ENCODE data around the gene PTER.

The PTER gene

DNA sequence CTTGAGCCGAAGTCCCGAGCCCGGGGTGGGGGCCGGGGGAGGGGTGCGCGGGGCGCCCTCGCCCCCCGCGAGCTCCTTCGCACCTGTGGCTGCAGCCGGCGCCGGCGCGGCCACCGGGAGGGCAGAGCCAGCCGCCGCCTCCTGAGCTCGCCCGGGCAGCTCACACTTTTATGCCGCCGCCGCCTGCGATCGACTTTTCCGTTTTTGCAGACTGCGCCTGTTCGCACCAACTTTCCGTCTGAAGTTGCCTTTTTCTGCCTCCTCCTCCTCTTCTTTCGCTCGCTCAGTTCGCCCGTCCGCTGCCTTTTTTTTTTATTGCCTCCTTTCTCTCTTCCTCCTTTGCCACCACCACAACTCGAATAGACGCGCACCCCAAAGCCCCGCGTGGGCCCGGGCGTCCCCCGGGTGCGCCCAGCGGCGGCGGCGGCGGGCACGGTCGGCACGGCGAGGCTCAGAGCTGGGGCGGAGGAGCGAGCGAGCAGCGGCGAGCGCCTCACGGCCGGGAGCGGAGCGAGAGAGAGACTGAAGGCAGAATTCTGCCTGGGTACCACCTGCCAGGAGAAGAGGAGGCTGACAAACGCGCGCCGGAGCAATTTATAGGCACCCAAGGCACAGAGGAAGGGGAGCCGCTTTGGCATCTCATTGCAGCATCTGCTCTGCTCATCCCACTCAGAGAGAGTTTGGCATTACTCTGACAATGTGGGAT, 84.7 kb downstream of the PTER start, which contains the start of gene C1QL3:
Gene C1QL3 (minus strand): TSS at position 569 of the 706 bp plus-strand sequence. CDS start 814 bp downstream, outside the sequence.
- no peaks in the 10 kb centered on the region for H3K36me3 ChIP-seq (ENCODE audit: low read depth)
- H3K9me3 ChIP-seq (ENCODE audit: severe bottlenecking), result no peaks in the 10 kb centered on the region
- no peak for DNase-seq (ENCODE audit: low spot score)
- H3K4me1 ChIP-seq (ENCODE audit: insufficient read depth, poor library complexity, severe bottlenecking), result no peaks in the 10 kb centered on the region
- TF ChIP-seq, protein P1, sequence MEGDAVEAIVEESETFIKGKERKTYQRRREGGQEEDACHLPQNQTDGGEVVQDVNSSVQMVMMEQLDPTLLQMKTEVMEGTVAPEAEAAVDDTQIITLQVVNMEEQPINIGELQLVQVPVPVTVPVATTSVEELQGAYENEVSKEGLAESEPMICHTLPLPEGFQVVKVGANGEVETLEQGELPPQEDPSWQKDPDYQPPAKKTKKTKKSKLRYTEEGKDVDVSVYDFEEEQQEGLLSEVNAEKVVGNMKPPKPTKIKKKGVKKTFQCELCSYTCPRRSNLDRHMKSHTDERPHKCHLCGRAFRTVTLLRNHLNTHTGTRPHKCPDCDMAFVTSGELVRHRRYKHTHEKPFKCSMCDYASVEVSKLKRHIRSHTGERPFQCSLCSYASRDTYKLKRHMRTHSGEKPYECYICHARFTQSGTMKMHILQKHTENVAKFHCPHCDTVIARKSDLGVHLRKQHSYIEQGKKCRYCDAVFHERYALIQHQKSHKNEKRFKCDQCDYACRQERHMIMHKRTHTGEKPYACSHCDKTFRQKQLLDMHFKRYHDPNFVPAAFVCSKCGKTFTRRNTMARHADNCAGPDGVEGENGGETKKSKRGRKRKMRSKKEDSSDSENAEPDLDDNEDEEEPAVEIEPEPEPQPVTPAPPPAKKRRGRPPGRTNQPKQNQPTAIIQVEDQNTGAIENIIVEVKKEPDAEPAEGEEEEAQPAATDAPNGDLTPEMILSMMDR (IDR thresholded peaks at IDR 0.05; ENCODE audit: poor library complexity, severe bottlenecking), result no peak
- peak; percentile 60 for ATAC-seq (ENCODE audit: low read depth)
- H3K4me3 ChIP-seq (ENCODE audit: severe bottlenecking), result peak within 1 kb of the TSS; percentile 15
- no peak within 1 kb of the TSS for H3K27ac ChIP-seq (ENCODE audit: poor library complexity, severe bottlenecking)
- peaks cover 41% of the 10 kb centered on the region for H3K27me3 ChIP-seq (ENCODE audit: insufficient read depth, poor library complexity, severe bottlenecking)

DNA sequence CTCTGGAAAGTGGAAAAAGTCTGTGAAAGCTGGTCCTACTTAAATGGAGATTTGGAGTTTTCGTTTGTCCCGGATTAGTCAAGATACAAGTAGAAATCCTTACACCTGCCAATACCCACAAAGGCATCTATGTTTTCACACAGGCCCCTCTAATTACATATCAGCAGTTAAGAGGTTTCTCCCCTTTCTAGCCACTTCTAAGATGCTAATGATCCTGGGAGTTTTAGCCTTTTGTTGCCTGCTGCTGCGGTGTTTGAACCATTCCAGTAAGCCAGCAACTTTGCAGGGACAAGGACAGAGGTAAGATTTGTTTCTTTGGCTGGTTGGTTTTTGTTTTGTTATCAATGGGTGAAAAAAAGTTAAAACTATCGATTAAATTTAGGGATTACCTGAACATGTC, 90.6 kb downstream of the PTER start:
- H3K27ac ChIP-seq (ENCODE audit: poor library complexity, severe bottlenecking), result no peak overlapping the region
- H3K9me3 ChIP-seq (ENCODE audit: severe bottlenecking), result no peaks in the 10 kb centered on the region
- H3K36me3 ChIP-seq (ENCODE audit: low read depth), result no peaks in the 10 kb centered on the region
- ATAC-seq (ENCODE audit: low read depth), result no peak
- no peak overlapping the region for H3K4me3 ChIP-seq (ENCODE audit: severe bottlenecking)
- no peak for DNase-seq (ENCODE audit: low spot score)
- TF ChIP-seq, protein P1 (IDR thresholded peaks at IDR 0.05; ENCODE audit: poor library complexity, severe bottlenecking), result no peak
- peaks cover 9% of the 10 kb centered on the region for H3K27me3 ChIP-seq (ENCODE audit: insufficient read depth, poor library complexity, severe bottlenecking)
- H3K4me1 ChIP-seq (ENCODE audit: insufficient read depth, poor library complexity, severe bottlenecking), result no peaks in the 10 kb centered on the region

DNA sequence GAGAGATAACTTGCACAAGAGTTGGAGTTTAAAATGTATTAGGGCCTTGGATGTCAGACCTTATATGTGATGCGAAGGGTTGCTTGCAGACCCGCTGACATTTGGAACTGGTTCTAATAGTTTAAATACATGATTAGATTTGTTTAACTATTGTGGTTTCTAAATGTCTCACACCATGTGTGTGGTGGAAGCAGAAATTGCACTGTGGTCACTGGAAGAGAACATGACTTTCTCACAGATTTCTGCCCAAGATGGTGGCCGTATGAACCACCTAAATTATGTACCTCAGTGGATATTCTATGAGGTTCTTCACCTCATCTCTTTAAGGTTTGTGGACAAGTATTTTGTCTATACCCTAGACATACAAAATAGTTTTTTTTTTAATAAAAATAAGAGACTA, 93.0 kb downstream of the PTER start:
- DNase-seq (ENCODE audit: low spot score) (no peak), ATAC-seq (ENCODE audit: low read depth) (no peak)
- H3K4me3 ChIP-seq (ENCODE audit: severe bottlenecking), result no peak overlapping the region
- H3K27ac ChIP-seq (ENCODE audit: poor library complexity, severe bottlenecking), result no peak overlapping the region
- H3K9me3 ChIP-seq (ENCODE audit: severe bottlenecking), result no peaks in the 10 kb centered on the region
- H3K36me3 ChIP-seq (ENCODE audit: low read depth), result no peaks in the 10 kb centered on the region
- H3K27me3 ChIP-seq (ENCODE audit: insufficient read depth, poor library complexity, severe bottlenecking), result no peaks in the 10 kb centered on the region
- no peaks in the 10 kb centered on the region for H3K4me1 ChIP-seq (ENCODE audit: insufficient read depth, poor library complexity, severe bottlenecking)
- TF ChIP-seq, protein P1 (IDR thresholded peaks at IDR 0.05; ENCODE audit: poor library complexity, severe bottlenecking), result no peak

DNA sequence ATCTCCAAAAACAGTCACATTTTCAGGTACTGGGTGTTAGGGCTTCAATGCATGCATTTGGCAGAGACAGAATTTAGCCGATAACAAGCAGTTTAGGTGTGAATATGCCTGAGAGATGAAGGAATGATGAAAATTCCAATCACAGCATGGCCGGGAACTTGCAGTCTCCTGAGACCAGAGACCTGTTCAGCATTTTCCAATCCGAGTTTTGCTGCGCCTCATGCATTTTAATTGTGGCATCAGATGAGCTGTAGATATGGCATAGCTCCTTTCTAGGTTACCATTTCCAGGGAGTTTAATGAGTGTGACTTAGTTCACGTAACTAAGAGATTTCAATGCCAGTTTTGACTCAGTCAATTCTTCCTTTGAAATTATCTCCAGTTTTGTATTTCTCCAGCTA, 99.3 kb downstream of the PTER start:
- Histone ChIP-seq H3K9me3 (ENCODE audit: severe bottlenecking) (no peaks in the 10 kb centered on the region), H3K27me3 (ENCODE audit: insufficient read depth, poor library complexity, severe bottlenecking) (no peaks in the 10 kb centered on the region), H3K36me3 (ENCODE audit: low read depth) (no peaks in the 10 kb centered on the region), H3K4me3 (ENCODE audit: severe bottlenecking) (no peak overlapping the region), H3K27ac (ENCODE audit: poor library complexity, severe bottlenecking) (no peak overlapping the region), H3K4me1 (ENCODE audit: insufficient read depth, poor library complexity, severe bottlenecking) (no peaks in the 10 kb centered on the region)
- TF ChIP-seq, protein P1 (IDR thresholded peaks at IDR 0.05; ENCODE audit: poor library complexity, severe bottlenecking), result no peak
- DNase-seq (ENCODE audit: low spot score) (no peak), ATAC-seq (ENCODE audit: low read depth) (no peak)

DNA sequence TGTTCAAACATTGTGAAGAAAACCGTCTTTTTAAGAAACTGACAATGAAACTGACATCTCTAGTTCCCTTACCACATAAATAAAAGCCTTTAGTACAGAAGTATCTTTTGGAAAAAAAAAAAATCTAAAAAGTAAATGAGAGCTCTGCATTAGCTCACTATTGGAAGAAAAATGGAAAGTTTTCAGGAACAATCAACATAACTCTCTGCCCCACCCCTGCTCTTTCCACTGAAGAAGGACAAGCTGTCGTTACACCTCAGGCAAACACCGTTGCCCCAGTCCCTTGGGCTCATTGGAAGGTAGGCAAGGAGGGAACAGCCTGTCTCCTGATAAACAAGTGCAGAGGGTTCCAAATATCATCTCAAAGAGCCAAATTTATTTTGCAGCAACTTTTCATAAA, 107.3 kb downstream of the PTER start:
- Histone ChIP-seq H3K4me1 (ENCODE audit: insufficient read depth, poor library complexity, severe bottlenecking) (no peaks in the 10 kb centered on the region), H3K27ac (ENCODE audit: poor library complexity, severe bottlenecking) (no peak overlapping the region), H3K36me3 (ENCODE audit: low read depth) (no peaks in the 10 kb centered on the region), H3K9me3 (ENCODE audit: severe bottlenecking) (no peaks in the 10 kb centered on the region), H3K4me3 (ENCODE audit: severe bottlenecking) (no peak overlapping the region), H3K27me3 (ENCODE audit: insufficient read depth, poor library complexity, severe bottlenecking) (no peaks in the 10 kb centered on the region)
- TF ChIP-seq, protein P1 (IDR thresholded peaks at IDR 0.05; ENCODE audit: poor library complexity, severe bottlenecking), result no peak
- DNase-seq (ENCODE audit: low spot score) (no peak), ATAC-seq (ENCODE audit: low read depth) (no peak)

Measured in RWPE2 (cell line).